ENCODE results near the gene GPR143. TPM values are rescaled to one million over a fixed set of nuclear protein-coding genes. Genes with fewer than 3 reads are reported as not detected.

Gene GPR143
- total and polyA plus RNA-seq, 10 of the 15 experiments (the other 5 are each of a cell fraction or from before 2014, with no cell fraction given) = 0.05 to 0.31 (median 0.15) TPM; not detected in 5

GRCh38 chrX:9794495-9794894 is 28.8 kb upstream of the GPR143 start (continued):
- TF ChIP-seq BCLAF1 (IDR thresholded peaks at IDR 0.05) = no peak
- no peak for TF ChIP-seq NBN (IDR thresholded peaks at IDR 0.05)
- TF ChIP-seq ZNF24 (IDR thresholded peaks at IDR 0.05) = no peak
- no peak for TF ChIP-seq USF2 (IDR thresholded peaks at IDR 0.05; ENCODE audit: borderline replicate concordance, low read depth, low read length)
- TF ChIP-seq IRF5 (IDR thresholded peaks at IDR 0.05; ENCODE audit: borderline replicate concordance) = no peak
- no peak for TF ChIP-seq ZBTB4 (CRISPR knock-in tag; IDR thresholded peaks at IDR 0.05)
- no peak for TF ChIP-seq RFX5 (IDR thresholded peaks at IDR 0.05; ENCODE audit: low read depth, low read length)
- no peak for TF ChIP-seq FOS (IDR thresholded peaks at IDR 0.05; ENCODE audit: borderline replicate concordance, extremely low read depth, insufficient read length)

Measured in GM12878 (cell line).